HepG2 (cell line): ENCODE measurements around the gene ABCG2. TPM values are rescaled to one million over a fixed set of nuclear protein-coding genes. Genes with fewer than 3 reads are reported as not detected.

Experiments
- ARNT2 ChIP-seq: sonication (generic); formaldehyde crosslinking; IDR thresholded peaks from 2 replicates; pipeline ENCODE4 v1.8.0; 2022; ENCODE audit warnings: mild to moderate bottlenecking, low read depth, missing genetic modification reagents, moderate library complexity
- ATF7-NPFF ChIP-seq: sonication (generic); formaldehyde crosslinking; IDR thresholded peaks from 2 replicates; pipeline ENCODE4 v1.8.1; 2023; ENCODE audit warnings: mild to moderate bottlenecking, low read depth, missing genetic modification reagents, moderate library complexity
- DMAP1 ChIP-seq: IDR thresholded peaks from 2 replicates; pipeline ENCODE4 v1.6.1; 2016
- GATAD1 ChIP-seq: IDR thresholded peaks from 2 replicates; pipeline ENCODE4 v1.6.1; 2016; ENCODE audit warnings: missing genetic modification reagents, missing compliant biosample characterization
- KDM4B ChIP-seq: sonication (generic); formaldehyde crosslinking; IDR thresholded peaks from 2 replicates; pipeline ENCODE4 v1.4.0; 2020; ENCODE audit warnings: missing genetic modification reagents
- MIER2 ChIP-seq: IDR thresholded peaks from 2 replicates; pipeline ENCODE4 v1.6.1; 2016; ENCODE audit warnings: missing biosample characterization, missing genetic modification reagents
- NFE2L1 ChIP-seq: sonication (generic); formaldehyde crosslinking; IDR thresholded peaks from 2 replicates; pipeline ENCODE4 v1.4.0; 2020; ENCODE audit warnings: missing genetic modification reagents, mild to moderate bottlenecking, borderline replicate concordance
- REXO4 ChIP-seq: sonication (generic); formaldehyde crosslinking; IDR thresholded peaks from 2 replicates; pipeline ENCODE4 v1.8.0; 2022; ENCODE audit warnings: missing genetic modification reagents, mild to moderate bottlenecking, borderline replicate concordance
- SOX5 ChIP-seq: IDR thresholded peaks from 2 replicates; pipeline ENCODE4 v1.6.1; 2016; ENCODE audit warnings: borderline replicate concordance
- ZNF205 ChIP-seq: IDR thresholded peaks from 2 replicates; pipeline ENCODE4 v1.6.1; 2018; ENCODE audit warnings: missing biosample characterization, missing genetic modification reagents
- ZNF326 ChIP-seq: sonication (generic); formaldehyde crosslinking; IDR thresholded peaks from 2 replicates; pipeline ENCODE4 v1.4.0; 2020; ENCODE audit warnings: missing genetic modification reagents, borderline replicate concordance
- ZNF451 ChIP-seq: sonication (generic); formaldehyde crosslinking; IDR thresholded peaks from 2 replicates; pipeline ENCODE4 v1.5.0; 2020; ENCODE audit warnings: mild to moderate bottlenecking, missing genetic modification reagents
- ZNF501 ChIP-seq: sonication (generic); formaldehyde crosslinking; IDR thresholded peaks from 2 replicates; pipeline ENCODE4 v1.5.1; 2020; ENCODE audit warnings: mild to moderate bottlenecking, moderate library complexity, missing genetic modification reagents
- ZNF510 ChIP-seq: sonication (generic); formaldehyde crosslinking; IDR thresholded peaks from 2 replicates; pipeline ENCODE4 v1.4.0; 2020; ENCODE audit warnings: low read depth, mild to moderate bottlenecking, missing genetic modification reagents
- ZNF563 ChIP-seq: sonication (generic); formaldehyde crosslinking; IDR thresholded peaks from 2 replicates; pipeline ENCODE4 v1.8.0; 2022; ENCODE audit warnings: mild to moderate bottlenecking, moderate library complexity, missing genetic modification reagents
- ZNF773 ChIP-seq: sonication (generic); formaldehyde crosslinking; IDR thresholded peaks from 2 replicates; pipeline ENCODE4 v1.4.0; 2020; ENCODE audit warnings: missing genetic modification reagents, borderline replicate concordance
- polyA plus RNA-seq, 8 experiments: library from polyadenylated mRNA; depleted of rRNA in 3 of 8; stranded (reverse) in 7 of 8; unstranded in 1 of 8; fragments of >200 nt; fragmentation: Illumina TruSeq in 4 of 8; extraction: Trizol in 4 of 8; gene quantifications; 2 replicates each; pipeline versions ENCODE4 v1.2.1 to v1.2.3, GENCODE V29; 2011 to 2016; ENCODE audit warnings: low read depth in 4 of 8, missing spikeins in 1 of 8, mixed read lengths in 1 of 8; ENCODE audit not compliant: insufficient read depth in 1 of 8
- total RNA-seq, 5 experiments: library from RNA; depleted of rRNA; stranded (reverse); fragments of >200 nt; fragmentation: Illumina TruSeq; extraction: Trizol; gene quantifications; 2 replicates each; pipeline ENCODE4 v1.2.3, GENCODE V29; 2016; ENCODE audit warnings: low read depth in 1 of 5
- TF ChIP-seq, protein P1 (sequence below): sonication (generic); formaldehyde crosslinking; IDR thresholded peaks from 2 replicates; pipeline ENCODE4 v1.8.0; 2022; ENCODE audit warnings: mild to moderate bottlenecking, missing genetic modification reagents, moderate library complexity
- TF ChIP-seq, protein P2 (sequence below): sonication (generic); formaldehyde crosslinking; IDR thresholded peaks from 2 replicates; pipeline ENCODE4 v1.4.0; 2020; ENCODE audit warnings: mild to moderate bottlenecking, missing genetic modification reagents, borderline replicate concordance
- TF ChIP-seq, protein P3 (sequence below): sonication (generic); formaldehyde crosslinking; IDR thresholded peaks from 2 replicates; pipeline ENCODE4 v1.5.1; 2020; ENCODE audit warnings: missing genetic modification reagents, mild to moderate bottlenecking, borderline replicate concordance
- TF ChIP-seq, protein P4 (sequence below): sonication (generic); formaldehyde crosslinking; IDR thresholded peaks from 2 replicates; pipeline ENCODE4 v1.4.0; 2020; ENCODE audit warnings: missing genetic modification reagents
- TF ChIP-seq, protein P5 (sequence below): sonication (generic); formaldehyde crosslinking; IDR thresholded peaks from 2 replicates; pipeline ENCODE4 v1.5.1; 2020; ENCODE audit warnings: missing genetic modification reagents, mild to moderate bottlenecking, borderline replicate concordance
- TF ChIP-seq, protein P6 (sequence below): sonication (generic); formaldehyde crosslinking; IDR thresholded peaks from 2 replicates; pipeline ENCODE4 v1.9.0; 2021; ENCODE audit warnings: missing genetic modification reagents, borderline replicate concordance

ABCG2 gene
- total and polyA plus RNA-seq, 2 of the 13 experiments (the other 11 are each of a cell fraction or from before 2014, with no cell fraction given): 10.0 to 15.7 TPM

DNA sequence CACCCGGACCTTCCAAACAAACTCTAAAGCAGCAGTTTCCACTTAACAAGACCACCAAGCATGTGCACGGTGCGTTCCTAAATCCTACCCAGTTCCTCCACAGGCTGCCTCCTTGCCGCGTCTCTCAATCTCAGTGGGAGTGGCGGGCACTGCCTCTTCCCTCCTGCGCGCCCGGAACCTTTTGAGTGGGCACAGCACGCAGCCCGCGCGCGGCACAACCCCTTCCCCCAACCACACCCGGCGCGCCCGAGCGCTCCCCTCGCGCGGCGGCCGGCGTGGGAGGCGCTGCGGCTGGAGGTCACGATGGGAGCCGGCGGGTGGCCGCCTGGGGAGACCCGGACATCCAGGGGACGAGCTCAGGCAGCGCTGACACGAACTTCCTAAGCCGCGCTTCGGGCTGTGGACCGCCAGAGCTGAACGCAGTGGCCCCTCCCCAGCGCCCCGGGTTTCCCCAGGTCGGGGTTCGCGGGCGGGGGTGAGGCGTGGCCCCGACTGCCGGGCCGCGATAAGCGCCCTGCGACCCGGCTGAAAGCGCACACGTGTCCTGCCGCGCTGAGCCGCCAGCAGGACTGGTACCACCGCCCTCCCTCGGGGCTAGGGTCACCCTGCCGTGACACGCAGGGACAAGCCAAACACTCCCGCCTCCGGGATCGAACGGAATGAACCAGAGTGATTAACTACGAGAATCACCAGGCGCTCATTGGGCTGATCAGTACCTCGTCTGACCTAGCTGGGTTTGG, at the start of gene ABCG2 (continued):
- TF ChIP-seq, protein P1, sequence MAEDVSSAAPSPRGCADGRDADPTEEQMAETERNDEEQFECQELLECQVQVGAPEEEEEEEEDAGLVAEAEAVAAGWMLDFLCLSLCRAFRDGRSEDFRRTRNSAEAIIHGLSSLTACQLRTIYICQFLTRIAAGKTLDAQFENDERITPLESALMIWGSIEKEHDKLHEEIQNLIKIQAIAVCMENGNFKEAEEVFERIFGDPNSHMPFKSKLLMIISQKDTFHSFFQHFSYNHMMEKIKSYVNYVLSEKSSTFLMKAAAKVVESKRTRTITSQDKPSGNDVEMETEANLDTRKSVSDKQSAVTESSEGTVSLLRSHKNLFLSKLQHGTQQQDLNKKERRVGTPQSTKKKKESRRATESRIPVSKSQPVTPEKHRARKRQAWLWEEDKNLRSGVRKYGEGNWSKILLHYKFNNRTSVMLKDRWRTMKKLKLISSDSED (CRISPR knock-in tag): no peak
- TF ChIP-seq, protein P2, sequence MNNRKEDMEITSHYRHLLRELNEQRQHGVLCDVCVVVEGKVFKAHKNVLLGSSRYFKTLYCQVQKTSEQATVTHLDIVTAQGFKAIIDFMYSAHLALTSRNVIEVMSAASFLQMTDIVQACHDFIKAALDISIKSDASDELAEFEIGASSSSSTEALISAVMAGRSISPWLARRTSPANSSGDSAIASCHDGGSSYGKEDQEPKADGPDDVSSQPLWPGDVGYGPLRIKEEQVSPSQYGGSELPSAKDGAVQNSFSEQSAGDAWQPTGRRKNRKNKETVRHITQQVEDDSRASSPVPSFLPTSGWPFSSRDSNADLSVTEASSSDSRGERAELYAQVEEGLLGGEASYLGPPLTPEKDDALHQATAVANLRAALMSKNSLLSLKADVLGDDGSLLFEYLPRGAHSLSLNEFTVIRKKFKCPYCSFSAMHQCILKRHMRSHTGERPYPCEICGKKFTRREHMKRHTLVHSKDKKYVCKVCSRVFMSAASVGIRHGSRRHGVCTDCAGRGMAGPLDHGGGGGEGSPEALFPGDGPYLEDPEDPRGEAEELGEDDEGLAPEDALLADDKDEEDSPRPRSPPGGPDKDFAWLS (CRISPR knock-in tag): 0 out of 2 replicates have a peak, but pooled peaks have one; percentile 75
- TF ChIP-seq DMAP1 (CRISPR knock-in tag) (peak; percentile 61; the same call in 1 of the 2 replicates), REXO4 (CRISPR knock-in tag) (0 out of 2 replicates have a peak, but pooled peaks have one; percentile 26), ZNF501 (CRISPR knock-in tag) (peak; percentile 76; the same call in 1 of the 2 replicates), ZNF773 (CRISPR knock-in tag) (no peak), ZNF326 (CRISPR knock-in tag) (no peak), NFE2L1 (CRISPR knock-in tag) (no peak), SOX5 (CRISPR knock-in tag) (no peak), KDM4B (0 out of 2 replicates have a peak, but pooled peaks have one; percentile 5), GATAD1 (CRISPR knock-in tag) (no peak; the same call in 1 of the 2 replicates), ZNF510 (CRISPR knock-in tag) (peak; percentile 75; the same call in 1 of the 2 replicates), ZNF205 (CRISPR knock-in tag) (0 out of 2 replicates have a peak, but pooled peaks have one; percentile 20), ATF7-NPFF (CRISPR knock-in tag) (peak; percentile 65; the same call in 1 of the 2 replicates), ZNF563 (peak; percentile 77), MIER2 (peak; percentile 23; the same call in 1 of the 2 replicates), ZNF451 (peak; percentile 56; the same call in 1 of the 2 replicates), ARNT2 (peak; percentile 71)
- TF ChIP-seq, protein P3, sequence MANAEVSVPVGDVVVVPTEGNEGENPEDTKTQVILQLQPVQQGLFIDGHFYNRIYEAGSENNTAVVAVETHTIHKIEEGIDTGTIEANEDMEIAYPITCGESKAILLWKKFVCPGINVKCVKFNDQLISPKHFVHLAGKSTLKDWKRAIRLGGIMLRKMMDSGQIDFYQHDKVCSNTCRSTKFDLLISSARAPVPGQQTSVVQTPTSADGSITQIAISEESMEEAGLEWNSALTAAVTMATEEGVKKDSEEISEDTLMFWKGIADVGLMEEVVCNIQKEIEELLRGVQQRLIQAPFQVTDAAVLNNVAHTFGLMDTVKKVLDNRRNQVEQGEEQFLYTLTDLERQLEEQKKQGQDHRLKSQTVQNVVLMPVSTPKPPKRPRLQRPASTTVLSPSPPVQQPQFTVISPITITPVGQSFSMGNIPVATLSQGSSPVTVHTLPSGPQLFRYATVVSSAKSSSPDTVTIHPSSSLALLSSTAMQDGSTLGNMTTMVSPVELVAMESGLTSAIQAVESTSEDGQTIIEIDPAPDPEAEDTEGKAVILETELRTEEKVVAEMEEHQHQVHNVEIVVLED: peak; percentile 73; the same call in 1 of the 2 replicates
- TF ChIP-seq, protein P4, sequence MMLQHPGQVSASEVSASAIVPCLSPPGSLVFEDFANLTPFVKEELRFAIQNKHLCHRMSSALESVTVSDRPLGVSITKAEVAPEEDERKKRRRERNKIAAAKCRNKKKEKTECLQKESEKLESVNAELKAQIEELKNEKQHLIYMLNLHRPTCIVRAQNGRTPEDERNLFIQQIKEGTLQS: peak; percentile 21
- TF ChIP-seq, protein P5, sequence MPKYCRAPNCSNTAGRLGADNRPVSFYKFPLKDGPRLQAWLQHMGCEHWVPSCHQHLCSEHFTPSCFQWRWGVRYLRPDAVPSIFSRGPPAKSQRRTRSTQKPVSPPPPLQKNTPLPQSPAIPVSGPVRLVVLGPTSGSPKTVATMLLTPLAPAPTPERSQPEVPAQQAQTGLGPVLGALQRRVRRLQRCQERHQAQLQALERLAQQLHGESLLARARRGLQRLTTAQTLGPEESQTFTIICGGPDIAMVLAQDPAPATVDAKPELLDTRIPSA: no peak; the same call in 1 of the 2 replicates
- TF ChIP-seq, protein P6, sequence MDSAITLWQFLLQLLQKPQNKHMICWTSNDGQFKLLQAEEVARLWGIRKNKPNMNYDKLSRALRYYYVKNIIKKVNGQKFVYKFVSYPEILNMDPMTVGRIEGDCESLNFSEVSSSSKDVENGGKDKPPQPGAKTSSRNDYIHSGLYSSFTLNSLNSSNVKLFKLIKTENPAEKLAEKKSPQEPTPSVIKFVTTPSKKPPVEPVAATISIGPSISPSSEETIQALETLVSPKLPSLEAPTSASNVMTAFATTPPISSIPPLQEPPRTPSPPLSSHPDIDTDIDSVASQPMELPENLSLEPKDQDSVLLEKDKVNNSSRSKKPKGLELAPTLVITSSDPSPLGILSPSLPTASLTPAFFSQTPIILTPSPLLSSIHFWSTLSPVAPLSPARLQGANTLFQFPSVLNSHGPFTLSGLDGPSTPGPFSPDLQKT (CRISPR knock-in tag): no peak
